Measurements from ENCODE around the gene RARRES2.

DNA sequence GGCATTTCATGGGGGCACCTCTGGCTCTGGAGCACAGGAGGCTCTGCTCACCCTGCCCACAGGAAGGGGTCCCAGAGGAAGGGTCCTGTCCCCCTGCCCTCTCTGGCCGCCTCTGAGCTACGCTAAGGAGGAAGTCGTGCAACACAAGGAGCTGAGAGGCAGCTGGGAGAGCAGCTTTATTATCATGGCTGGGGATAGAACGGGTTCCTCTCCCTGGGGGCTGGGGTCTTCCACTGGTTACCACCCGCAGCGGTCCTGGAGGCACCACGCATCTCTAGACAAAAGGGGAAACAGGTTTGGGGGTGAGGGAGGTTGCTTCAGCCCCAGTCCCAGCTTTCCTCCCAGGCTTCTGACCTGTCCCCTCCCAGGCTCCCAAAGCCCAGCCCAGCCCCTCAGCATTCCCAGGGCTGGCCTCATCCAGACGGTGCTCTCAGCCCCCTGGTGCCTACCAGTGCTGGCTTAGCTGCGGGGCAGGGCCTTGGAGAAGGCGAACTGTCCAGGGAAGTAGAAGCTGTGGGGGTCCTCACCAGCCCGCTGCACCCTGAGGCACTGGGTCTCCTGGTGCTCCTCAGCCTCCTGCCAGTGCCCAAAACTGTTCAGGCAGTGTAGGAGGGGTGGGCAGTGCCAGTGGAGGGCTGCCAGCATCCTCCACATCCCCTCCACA, 3.1 kb downstream of the RARRES2 start:
- TF ChIP-seq POLR2A (IDR thresholded peaks at IDR 0.05; ENCODE audit: low read length) = no peak
- TF ChIP-seq GATA1 (IDR thresholded peaks at IDR 0.05; ENCODE audit: low read depth, low read length) = no peak

All from erythroblast (primary cell).